ENCODE measurements around the gene XPR1. TPM values are rescaled to one million over a fixed set of nuclear protein-coding genes. Genes with fewer than 3 reads are reported as not detected.

Gene XPR1
- total RNA-seq, 1 experiment from 2014 or later, result 36.1 TPM

DNA sequence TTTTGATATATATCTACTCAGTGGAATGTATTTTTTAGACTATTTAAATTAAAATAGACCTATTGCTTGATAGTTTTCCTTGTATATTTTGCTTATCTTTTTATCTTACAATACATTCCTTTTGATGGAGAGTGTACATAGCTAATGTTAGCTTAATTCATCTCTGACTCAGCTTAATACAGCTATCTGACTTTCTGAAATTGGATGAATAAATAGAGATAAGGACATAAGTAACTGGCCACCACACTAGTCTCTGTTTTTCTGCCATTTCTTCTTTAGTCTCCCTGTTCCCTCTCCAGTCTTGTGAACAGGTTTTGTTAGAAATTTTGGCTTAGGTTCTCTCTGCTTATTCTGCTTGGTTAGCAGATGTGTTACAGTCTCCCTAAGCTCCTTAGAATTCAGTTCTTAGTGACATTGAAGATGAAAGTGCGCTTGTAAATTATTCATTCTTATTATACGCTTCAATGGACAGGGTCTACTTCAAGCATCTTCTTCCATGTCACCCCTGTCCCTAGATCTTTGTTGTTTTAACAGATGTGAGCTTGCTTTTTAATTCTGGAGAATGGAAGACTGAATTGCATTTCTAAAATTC, 59.6 kb downstream of the XPR1 start:
- POLR2A ChIA-PET, result no interaction called here
- Histone ChIP-seq H3K4me1 (ENCODE audit: control insufficient read depth, insufficient read depth, low read length) (no peaks in the 10 kb centered on the region; the same call in 1 of the 2 replicates), H3K9me3 (ENCODE audit: control insufficient read depth, insufficient read depth, low read depth, low read length) (no peaks in the 10 kb centered on the region), H3K27ac (ENCODE audit: low read length) (no peak overlapping the region), H3K36me3 (ENCODE audit: control insufficient read depth, insufficient read depth, low read length) (no peaks in the 10 kb centered on the region), H3K27me3 (ENCODE audit: control insufficient read depth, insufficient read depth, low read length) (no peaks in the 10 kb centered on the region), H3K4me3 (ENCODE audit: low read depth in 2 of 2, low read length in 2 of 2) (no peak overlapping the region)
- in situ Hi-C loops (cut with HindIII; ENCODE audit: low pct_unique_long_range_greater_than_20kb, low sequenced_read_pairs), result no loop called here
- intact Hi-C loops (cut with micrococcal nuclease; ENCODE audit: unreplicated experiment), result no loop called here
- TF ChIP-seq REST (IDR thresholded peaks at IDR 0.05; ENCODE audit: insufficient read depth in 1 of 2, low read depth in 2 of 2, low read length in 1 of 2) (no peak), TCF7L2 (IDR thresholded peaks at IDR 0.05; ENCODE audit: low read depth, low read length) (no peak), CTCF (IDR thresholded peaks at IDR 0.05) (no peak), POLR2AphosphoS5 (IDR thresholded peaks at IDR 0.05; ENCODE audit: low read depth, low read length) (no peak), SIN3A (IDR thresholded peaks at IDR 0.05; ENCODE audit: borderline replicate concordance, insufficient read depth, low read depth, low read length) (no peak)
- ATAC-seq (no peak), DNase-seq (ENCODE audit: low read depth, low spot score) (no peak)
- no TSS peak for BruUV-seq (replicated peaks)
- CTCF ChIA-PET, result no interaction called here

DNA sequence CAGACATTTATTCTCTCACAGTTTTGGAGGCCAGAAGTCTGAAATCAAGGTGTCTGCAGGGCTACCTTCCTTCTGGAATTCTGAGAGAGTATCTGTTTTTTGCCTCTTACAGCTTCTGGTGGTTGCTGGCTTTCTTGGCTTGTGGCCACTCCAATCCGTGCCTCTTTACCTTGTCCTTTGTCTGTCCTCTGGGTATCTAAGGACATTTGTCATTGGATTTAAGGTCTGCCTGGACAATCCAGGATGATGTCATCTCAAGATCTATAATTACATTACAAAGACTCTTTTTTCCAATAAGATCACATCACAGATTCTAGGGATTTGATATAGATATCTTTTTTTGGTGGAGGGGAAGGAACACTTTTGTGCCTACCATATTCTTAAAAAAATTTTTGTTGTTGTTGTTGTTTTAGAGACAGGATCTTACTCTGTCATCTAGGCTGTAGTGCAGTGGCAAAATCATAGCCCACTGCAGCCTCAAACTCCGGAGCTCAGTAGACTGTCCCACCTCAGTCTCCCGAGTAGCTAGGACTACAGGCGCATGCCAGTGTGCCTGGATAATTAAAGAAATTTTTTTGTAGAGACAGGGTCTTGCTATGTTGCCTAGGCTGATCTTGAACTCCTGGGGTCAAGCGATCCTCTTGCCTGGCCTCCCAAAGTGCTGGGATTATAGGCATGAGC, 61.9 kb downstream of the XPR1 start:
- TF ChIP-seq REST (IDR thresholded peaks at IDR 0.05; ENCODE audit: insufficient read depth in 1 of 2, low read depth in 2 of 2, low read length in 1 of 2), result no peak
- no peak for TF ChIP-seq TCF7L2 (IDR thresholded peaks at IDR 0.05; ENCODE audit: low read depth, low read length)
- TF ChIP-seq CTCF (IDR thresholded peaks at IDR 0.05), result no peak
- TF ChIP-seq SIN3A (IDR thresholded peaks at IDR 0.05; ENCODE audit: borderline replicate concordance, insufficient read depth, low read depth, low read length), result no peak
- TF ChIP-seq POLR2AphosphoS5 (IDR thresholded peaks at IDR 0.05; ENCODE audit: low read depth, low read length), result no peak
- H3K4me1 ChIP-seq (ENCODE audit: control insufficient read depth, insufficient read depth, low read length), result no peaks in the 10 kb centered on the region; the same call in 1 of the 2 replicates
- H3K27ac ChIP-seq (ENCODE audit: low read length), result no peak overlapping the region
- ChIA-PET POLR2A (no interaction called here), CTCF (no interaction called here)
- intact Hi-C loops (cut with micrococcal nuclease; ENCODE audit: unreplicated experiment), result no loop called here
- ATAC-seq, result no peak
- no peaks in the 10 kb centered on the region for H3K27me3 ChIP-seq (ENCODE audit: control insufficient read depth, insufficient read depth, low read length)
- H3K36me3 ChIP-seq (ENCODE audit: control insufficient read depth, insufficient read depth, low read length), result no peaks in the 10 kb centered on the region
- H3K4me3 ChIP-seq (ENCODE audit: low read depth in 2 of 2, low read length in 2 of 2), result no peak overlapping the region
- peaks cover 10% of the 10 kb centered on the region; the same call in 1 of the 2 replicates for H3K9me3 ChIP-seq (ENCODE audit: control insufficient read depth, insufficient read depth, low read depth, low read length)
- in situ Hi-C loops (cut with HindIII; ENCODE audit: low pct_unique_long_range_greater_than_20kb, low sequenced_read_pairs), result no loop called here
- no peak for DNase-seq (ENCODE audit: low read depth, low spot score)
- no TSS peak for BruUV-seq (replicated peaks)
